HG03442 (cell line): ENCODE data around the gene LIFR.

Source experiments
- ATAC-seq: cut with Tn5 transposase; IDR thresholded peaks from one replicate; pipeline ENCODE4 v1.9.1; 2021; ENCODE audit warnings: mild to moderate bottlenecking, moderate library complexity; ENCODE audit not compliant: unreplicated experiment

LIFR gene

GRCh38 chr5:38445374-38446028, 110.9 kb downstream of the LIFR start:
- no peak for ATAC-seq

DNA sequence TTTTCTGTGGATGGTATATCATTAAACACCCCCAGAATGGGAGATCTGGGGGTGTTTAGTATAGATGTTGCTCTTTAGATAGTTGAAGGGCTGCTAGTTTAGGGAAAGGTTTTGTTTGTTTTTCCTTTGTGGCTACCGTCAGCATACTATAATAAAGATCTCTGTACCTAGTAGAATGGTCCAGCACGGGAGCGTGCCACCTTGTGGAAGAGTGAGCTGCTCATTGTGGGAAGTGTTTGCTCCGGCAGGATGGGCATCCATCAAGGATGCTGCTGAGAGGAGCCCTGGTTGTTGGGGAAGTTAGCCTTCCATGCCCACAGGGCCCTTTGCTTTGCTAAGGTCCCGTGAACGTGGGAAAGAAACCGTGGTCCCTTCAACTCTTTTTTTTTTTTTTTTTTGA, 113.1 kb downstream of the LIFR start:
- ATAC-seq = no peak

DNA sequence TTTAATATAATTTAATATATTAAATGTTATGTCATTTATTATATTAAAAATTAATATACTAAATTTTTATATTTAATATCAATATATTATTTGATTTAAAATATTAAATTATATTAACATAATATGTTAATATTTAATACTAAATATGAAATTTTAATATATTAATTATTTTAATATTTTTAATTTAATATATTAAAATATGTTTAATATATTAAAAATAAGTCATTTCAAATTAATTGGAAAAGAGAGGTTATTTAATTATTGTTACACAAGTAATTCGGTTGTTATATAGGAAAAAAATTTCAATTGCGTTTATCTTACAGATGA, 114.2 kb downstream of the LIFR start:
- ATAC-seq = no peak

DNA sequence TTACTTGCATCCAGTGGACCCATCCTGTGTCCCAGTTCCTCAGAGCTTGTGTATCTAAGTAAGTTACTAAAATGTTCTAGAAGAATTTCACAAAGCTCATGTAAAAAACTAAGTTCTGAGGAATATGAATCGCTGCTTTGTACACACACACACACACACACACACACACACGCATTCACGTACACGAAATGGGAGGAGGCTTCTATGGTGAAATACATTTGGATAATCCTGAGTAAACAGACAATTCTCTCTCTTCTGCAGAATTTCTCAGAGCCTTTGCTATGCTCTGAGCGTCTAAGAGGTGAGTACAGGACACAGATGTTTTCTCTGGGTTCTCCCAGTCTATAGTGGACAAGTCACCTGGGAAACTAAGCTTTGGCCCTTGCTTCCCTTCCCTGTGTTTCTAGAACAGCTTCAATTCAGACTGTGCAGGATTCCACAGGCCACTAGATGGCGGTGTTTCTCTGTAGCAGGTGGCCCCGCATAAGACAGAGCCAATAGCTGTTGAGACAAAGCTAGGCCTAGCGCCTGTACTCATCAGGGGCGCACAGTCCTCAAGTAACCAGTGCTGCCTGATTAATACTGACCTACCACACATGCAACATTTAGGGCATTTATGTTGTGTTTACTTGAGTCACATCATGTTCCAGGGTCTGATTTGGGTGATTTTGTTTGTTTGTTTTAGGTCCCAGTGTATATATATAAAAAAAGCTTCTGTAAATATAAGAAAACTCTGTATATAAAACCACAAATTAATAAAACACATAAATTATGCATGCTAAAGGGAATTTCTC, 114.8 kb downstream of the LIFR start:
- ATAC-seq = peak; percentile 100

GRCh38 chr5:38438757-38439156, 117.7 kb downstream of the LIFR start:
- ATAC-seq = no peak

- ATAC-seq = no peak
These were observed 121.3 kb downstream of the LIFR start for GRCh38 chr5:38434966-38435705.

DNA sequence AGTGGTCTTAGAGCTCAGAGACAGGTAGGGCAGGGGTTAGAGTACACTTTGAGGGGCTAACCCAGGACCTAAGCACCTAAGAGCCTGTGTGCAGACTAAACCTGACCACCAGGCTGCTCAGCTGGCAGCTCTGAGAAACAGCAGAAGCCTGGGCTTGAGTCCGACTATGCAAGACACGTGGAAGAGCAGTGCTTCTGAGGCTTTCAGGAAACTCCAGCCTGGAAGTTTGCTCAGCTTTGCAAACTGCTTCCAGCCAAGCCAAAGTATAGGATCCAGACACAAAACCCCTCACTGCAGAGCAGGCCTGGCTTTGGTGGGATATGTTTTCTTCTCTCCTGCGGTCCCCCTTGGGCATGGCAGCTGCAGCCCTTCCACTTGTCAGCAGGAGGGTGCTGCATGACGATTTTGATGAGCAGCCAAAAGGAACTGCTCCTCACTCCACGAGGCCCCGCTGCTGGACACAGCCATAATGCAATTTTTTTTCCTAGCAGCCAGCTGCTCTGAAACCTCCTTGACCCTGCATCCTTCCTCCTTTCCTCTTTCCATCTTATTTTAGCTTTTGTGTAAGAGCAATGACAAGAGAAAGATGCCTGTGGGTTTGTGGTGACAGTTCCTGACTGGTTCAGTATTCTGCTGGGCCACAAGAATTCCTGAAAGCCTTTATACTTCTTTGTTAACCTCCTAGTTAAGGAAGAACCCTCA, 123.1 kb downstream of the LIFR start:
- ATAC-seq = no peak

DNA sequence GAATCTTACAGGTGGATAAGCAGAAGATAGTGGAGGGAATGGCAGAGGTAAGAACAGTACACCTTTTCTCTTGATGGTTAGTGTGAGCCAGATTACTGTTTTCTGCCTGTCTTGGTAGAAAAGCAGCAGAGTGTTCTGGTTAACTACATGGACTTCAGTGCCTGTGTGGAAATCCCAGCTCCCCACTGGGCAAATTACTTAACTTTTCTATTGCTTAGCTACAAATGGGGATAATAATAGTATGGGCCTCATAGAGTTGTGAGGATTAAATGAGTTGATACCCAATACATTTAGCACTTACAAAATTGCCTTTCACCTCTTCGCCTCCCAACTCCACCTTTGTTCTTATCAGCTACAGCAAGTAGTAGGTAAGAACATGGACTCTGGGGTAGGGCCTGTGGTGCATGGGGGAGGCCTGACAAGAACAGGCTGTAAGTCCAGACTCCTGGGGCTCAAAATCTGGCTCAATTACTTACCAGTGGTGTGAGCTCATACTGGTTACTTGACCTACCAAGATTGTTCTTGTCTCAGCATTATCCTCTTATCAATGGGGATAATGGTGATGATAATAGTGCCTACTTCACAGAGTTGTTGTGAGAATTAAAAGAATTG, 125.1 kb downstream of the LIFR start:
- ATAC-seq = no peak

- ATAC-seq = no peak
These were observed 129.2 kb downstream of the LIFR start for GRCh38 chr5:38426986-38427950.

DNA sequence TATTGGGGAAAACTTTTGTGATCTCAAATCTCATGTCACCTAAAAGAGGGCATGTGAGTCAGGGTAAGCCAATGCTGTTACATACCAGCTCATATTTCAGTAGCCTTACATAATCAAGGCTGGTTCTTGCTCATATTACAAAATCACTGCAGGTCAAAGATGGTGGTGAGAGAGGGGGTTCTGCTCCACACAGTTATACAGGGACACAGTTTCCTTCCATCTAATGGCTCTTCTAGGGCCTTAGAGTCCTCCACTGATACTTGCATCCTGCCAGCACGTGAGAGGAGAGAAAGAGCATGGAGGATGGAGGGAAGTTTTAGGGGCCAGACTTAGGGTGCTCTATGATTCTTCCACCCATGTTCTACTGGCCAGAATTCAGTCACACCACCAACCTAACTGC, 130.0 kb downstream of the LIFR start:
- no peak for ATAC-seq
